GM21390 (cell line): ENCODE results near the gene CDH26.
"Not testable (repeated sequence)": the region's sequence is repeated elsewhere in the genome, so short reads cannot be mapped to it uniquely, and the experiment has no call there.

Experiments
- ATAC-seq: cut with Tn5 transposase; IDR thresholded peaks from one replicate; pipeline ENCODE4 v1.9.1; 2021; ENCODE audit not compliant: unreplicated experiment

Gene CDH26

GRCh38 chr20:59940129-59940955 lies 17.9 kb upstream of the CDH26 start, which contains the start of the genes FAM217B and PPP1R3D:
Gene FAM217B (plus strand): TSS chr20:59940389. CDS start chr20:59943944, 3,555 bp downstream.
Gene PPP1R3D (minus strand): TSS chr20:59940305. CDS start chr20:59939931, 374 bp downstream.
- peak; percentile 91 for ATAC-seq

DNA sequence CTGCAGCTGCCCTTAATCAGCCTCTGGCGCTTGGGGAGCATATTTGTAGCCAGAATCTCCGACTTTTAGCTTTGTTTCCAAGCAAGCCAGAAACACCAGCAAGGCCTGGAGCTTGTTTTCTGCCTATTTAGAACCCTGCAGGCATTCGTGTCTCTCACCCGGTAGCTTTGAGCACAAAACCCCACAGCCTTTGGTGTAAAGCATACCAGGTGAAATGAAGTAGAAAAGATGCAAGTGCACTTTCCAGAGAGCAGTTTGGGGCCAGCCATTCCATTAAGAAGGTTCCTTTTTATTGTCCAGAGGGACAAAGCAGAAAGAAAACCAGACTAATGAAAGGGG lies 17.3 kb upstream of the CDH26 start:
- no peak for ATAC-seq

DNA sequence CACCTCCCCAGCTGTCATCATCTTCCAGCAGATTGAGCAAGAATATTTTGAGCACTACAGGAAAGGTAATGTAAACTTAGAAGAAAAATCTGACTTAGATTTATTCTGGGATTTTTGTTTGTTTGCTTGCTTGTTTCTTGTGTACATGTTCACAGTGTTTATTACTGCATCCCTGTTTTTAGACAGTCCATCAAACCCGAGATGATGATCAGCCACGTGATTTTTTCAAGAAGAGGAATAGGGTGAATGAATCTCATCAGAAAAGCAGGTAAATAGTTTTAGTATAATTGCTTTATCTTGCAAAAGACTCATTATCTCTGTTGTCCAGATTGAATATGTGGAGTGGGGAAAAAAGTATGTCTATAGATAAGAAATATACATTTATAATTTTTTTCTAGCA lies 16.0 kb upstream of the CDH26 start:
- ATAC-seq = no peak

- no peak for ATAC-seq
Observed at GRCh38 chr20:59944726-59945125, 13.5 kb upstream of the CDH26 start.

GRCh38 chr20:59945175-59945574 lies 13.0 kb upstream of the CDH26 start:
- no peak for ATAC-seq

DNA sequence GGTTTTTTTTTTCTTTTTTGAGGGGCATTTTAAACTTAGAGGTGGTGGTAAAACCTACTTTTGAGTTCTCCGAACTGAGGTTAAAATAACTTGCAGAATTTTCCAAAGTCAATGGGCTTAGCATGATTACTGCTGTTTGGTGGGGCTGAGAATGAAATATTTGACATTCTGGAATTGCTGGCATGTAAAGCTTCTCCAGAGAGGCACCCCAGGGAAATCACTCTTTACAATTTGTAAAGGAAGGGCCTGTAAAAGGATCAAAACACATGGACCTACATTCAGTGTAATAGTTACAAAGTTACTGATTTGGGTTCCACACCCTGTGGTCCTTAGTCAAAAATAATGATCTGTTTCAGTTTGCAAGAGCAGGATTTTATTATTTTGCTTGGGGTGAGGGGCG lies 12.5 kb upstream of the CDH26 start:
- ATAC-seq = no peak

DNA sequence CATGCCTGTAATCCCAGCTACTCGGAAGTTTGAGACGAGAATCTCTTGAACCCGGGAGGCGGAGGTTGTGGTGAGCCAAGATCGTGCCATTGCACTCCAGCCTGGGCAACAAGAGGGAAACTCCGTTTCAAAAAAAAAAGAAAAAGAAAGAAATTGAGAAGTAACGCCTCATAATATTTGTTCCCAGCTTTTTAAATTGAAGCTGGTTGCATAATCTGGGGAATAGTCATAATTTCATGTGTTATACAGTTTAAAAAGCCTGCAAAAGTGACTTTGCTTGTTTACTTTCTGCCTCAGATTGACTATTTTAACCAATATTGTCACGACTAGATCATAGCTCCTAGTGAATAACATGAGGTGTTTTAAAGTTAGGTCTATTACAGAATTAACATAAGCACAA lies 10.8 kb upstream of the CDH26 start:
- ATAC-seq = no peak

- no peak for ATAC-seq
Observed at GRCh38 chr20:59948212-59948611, 10.0 kb upstream of the CDH26 start.

- no peak for ATAC-seq
Observed at GRCh38 chr20:59948828-59949720, 9.1 kb upstream of the CDH26 start.

GRCh38 chr20:59949911-59950310 lies 8.3 kb upstream of the CDH26 start:
- ATAC-seq = no peak

DNA sequence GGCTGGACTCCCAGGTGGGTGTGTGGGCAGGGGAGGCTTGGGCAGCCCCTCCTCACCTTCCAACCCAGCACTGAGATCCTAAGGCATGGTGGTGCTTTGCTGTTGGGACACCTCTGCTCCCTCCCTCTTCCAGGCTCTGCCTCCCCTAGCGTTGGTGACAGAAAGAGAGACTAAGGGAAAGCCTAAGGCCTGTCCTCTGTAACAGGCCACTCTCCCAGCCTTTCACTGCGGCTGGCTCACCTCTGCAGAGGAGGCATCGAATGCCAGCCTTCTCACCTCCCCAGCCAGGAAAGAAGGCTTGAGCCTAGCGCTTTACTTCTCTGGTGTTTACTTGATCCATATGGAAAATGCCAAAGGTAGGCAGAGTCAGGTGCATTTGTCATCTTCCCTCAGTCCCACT lies 3.5 kb upstream of the CDH26 start:
- ATAC-seq = no peak

DNA sequence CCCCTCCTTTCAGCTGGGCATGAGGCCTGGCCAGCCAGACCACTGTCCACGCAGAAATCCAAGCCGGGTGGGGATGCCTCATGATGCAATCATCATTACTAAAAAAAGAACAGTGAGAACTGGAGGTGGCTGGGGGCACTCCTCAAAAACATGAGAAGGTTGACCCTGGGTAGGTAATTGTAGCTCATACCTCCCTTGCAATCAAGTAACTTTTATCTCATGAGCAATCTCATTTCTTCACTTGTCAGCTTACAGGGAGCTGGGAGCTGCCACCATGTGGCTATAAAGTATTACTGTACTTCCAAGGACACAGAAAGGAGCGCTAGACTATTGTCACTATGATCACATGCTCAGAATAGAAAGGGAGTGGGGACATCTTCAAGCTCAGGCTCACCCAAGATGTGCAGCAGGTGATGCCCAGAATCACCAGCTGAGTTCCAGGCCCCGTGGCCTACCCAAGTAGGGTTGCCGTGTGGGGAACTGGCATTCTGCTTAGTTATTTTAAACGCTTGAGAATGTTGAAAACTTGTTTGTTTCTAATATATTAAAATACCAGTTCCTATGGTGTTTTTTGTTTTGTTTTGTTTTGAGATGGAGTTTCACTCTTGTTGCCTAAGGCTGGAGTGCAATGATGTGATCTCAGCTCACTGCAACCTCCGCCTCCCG lies 3.0 kb upstream of the CDH26 start:
- ATAC-seq = no peak

- ATAC-seq = not testable (repeated sequence)
Observed at GRCh38 chr20:59957568-59957967, 655 bp upstream of the CDH26 start.

DNA sequence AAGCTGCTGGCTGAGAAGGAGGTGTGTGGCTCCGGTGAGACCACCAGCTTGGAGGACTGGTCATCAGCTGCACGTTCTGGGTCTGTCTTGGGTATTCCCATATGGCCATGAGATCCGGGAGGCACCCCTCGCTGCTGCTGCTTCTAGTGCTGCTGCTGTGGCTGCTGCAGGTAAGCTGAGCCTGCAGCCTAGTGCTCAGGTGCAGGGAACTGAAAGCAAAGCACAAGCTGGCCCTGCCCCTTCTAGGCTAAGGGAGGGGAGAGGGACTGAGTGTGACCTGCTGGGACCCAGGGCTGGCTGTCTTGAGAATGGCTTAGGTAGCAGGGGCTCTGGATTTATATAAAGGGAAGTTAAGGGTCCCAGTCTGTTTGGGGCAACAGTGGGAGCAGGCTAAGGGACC lies 403 bp downstream of the CDH26 start:
- no peak for ATAC-seq

DNA sequence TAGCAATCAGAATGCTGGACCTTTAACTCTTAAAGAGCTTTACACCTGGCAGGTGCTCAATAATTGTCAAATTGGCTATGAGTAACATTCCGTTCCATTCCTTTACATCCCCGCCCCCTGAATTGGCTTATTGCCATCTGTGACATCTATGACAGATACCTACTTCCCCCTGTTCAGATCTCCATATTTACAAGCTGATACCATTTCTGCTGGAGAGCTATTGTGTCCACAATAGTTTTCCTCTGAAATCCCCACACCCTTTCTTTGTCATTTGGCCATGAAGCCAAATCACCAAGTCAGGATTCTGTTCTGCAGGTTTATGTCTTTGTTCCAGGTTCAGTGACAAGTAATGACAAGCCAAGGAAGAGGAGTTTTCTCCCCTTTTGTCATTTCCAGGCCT lies 3.2 kb downstream of the CDH26 start:
- no peak for ATAC-seq

GRCh38 chr20:59962155-59962554 lies 3.9 kb downstream of the CDH26 start:
- no peak for ATAC-seq

- no peak for ATAC-seq
Observed at GRCh38 chr20:59966428-59966827, 8.2 kb downstream of the CDH26 start.

DNA sequence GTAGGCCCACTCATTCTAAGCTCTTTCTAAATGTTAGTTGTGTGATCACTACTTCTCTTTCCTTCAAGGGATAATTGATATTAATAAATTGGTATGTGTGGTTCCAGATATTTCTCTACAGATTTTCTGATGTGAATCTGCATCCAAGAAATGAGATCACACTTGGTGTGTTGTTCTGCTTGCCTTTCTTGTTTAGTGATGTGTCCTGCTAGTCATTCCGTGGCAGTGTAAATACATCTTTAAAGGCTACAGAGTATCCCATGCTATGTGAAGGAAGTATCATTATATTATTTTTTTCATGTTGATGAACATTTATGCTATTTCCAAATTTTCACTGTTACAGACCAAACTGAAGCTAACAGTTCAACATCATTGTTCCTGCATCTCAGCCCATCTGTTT lies 13.2 kb downstream of the CDH26 start:
- no peak for ATAC-seq

GRCh38 chr20:59972037-59972801 lies 14.0 kb downstream of the CDH26 start:
- no peak for ATAC-seq

- ATAC-seq = no peak
Observed at GRCh38 chr20:59976156-59976782, 18.0 kb downstream of the CDH26 start.
